HT-29 (cell line): Measurements from ENCODE around the gene EP400. TPM values are rescaled to one million over a fixed set of nuclear protein-coding genes. Genes with fewer than 3 reads are reported as not detected.
"Not testable (repeated sequence)": the region's sequence is repeated elsewhere in the genome, so short reads cannot be mapped to it uniquely, and the experiment has no call there.

Source experiments
- DNase-seq: peaks from one replicate; pipeline ENCODE4 v3.0.0-alpha.2; 2015; ENCODE audit warnings: low spot score
- total RNA-seq: library from RNA; depleted of rRNA; stranded (reverse); fragments of >200 nt; shearing (Covaris generic); gene quantifications from 2 replicates; pipeline ENCODE4 v1.2.3, GENCODE V29; 2014

Gene EP400
- total RNA-seq, 1 experiment from 2014 or later = 12.2 TPM

DNA sequence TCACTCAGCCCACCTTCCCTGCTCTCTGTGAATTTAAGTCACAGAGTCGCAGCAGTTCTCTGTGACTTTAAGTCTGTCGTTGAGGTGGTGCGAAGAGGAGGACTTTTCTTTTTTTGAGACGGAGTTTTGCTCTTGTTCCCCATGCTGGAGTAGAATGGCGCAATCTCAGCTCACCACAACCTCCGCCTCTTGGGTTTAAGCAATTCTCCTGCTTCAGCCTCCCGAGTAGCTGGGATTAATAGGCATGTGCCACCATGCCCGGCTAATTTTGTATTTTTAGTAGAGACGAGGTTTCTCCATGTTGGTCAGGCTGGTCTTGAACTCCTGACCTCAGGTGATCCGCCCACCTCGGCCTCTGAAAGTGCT is 35.8 kb downstream of the EP400 start:
- not testable (repeated sequence) for DNase-seq

- no peak for DNase-seq
Observed at GRCh38 chr12:131986361-131986760, 36.6 kb downstream of the EP400 start.

- DNase-seq = no peak
Observed at GRCh38 chr12:131986910-131987309, 37.2 kb downstream of the EP400 start.

DNA sequence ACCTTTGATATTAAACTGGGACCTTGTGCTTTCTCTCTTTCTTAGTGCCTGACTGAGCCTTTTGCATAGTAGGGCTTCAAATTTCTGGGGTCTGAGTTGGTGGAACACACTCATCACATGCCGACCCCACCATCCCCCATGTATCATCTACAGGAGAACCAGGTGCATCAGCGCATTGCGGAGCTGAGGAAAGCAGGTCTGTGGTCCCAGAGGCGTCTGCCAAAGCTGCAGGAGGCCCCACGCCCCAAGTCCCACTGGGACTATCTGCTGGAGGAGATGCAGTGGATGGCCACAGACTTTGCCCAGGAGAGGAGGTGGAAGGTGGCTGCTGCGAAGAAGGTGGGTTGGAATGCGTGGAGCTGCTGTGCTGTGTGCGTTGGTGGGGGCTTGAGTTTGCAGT is 37.8 kb downstream of the EP400 start:
- no peak for DNase-seq

DNA sequence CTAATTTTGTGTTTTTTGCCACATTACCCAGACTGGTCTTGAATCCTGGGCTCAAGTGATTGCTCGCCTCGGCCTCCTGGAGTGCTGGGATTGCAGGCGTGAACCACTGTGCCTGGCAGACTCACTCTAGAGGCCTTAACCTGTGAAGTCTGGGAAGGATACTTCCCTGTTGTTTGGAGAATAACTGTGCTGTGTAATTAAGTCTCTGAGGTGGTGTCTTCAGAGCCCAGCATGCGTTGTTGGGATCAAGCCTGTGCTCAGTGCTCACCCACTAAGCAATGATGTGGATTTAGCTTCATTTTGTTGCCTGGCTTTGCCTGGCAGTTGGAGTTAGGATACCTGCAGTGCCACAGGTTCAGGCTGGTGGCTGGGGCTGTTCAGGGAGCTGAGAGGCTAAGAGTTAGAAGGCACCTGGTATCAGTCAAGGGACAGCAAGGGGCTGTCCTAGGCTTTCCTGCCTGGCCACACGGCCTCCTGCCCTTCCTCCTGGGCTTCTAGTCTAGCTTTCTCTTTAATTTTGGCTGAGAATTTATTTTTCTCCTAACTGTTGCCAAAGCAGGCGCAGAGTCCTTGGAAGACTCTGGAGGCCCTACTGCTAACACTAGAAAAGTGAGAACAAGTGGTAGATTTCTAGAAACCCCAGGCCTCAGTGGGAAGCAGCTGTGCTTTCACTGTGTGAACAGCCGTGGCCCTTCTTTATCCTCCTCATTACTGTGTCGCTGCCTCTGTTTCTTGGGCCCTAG is 38.5 kb downstream of the EP400 start:
- no peak for DNase-seq

DNA sequence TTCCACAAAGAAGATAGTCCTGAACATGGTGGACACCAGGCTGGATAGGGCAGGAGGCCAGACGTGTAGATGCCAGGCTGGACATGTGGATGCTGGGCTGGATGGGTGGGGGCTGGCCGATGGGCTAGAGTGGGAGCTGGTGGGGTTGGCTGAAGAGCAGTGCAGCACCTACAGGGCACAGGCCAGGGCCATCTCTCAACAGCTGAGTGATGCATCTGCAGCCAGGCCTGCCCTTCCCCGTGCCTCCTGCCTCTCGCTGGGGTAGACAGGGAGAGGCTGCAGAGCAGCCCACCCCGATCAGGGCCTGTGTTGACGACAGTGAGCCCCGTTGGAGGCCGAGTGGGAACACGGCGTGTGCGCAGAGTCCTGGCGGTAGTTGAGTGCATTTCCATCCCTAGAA is 39.3 kb downstream of the EP400 start:
- no peak for DNase-seq

GRCh38 chr12:131990066-131990979 is 40.6 kb downstream of the EP400 start:
- no peak for DNase-seq

GRCh38 chr12:131990980-131991305 is 41.2 kb downstream of the EP400 start:
- no peak for DNase-seq

DNA sequence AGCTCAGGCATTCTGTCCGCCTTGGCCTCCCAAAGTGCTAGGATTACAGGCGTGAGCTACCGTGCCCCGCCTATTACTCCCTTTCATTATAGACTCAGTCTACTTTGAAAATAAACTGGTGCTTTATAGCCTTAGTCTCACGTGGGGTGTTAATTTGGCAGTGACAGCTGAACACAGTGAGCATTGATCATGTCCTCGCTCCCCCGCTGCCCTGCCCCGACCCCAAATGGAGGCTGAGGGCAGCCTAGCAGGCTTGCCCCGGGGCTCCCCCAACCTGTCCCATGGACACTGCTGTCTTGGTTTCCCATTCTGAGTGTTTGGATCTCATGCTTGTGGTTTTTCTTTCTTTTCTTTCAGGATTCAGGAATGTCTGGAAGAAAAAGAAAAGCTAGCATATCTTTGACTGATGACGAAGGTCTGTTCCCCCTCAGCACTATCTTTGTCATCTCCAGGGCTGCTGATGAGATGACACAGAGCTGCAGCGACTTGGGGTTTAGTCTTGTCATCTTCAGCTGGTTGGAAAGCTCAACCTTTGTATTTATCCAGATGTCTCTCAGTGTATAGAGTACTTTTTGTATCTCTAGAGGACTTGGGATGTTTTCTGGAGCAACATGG is 42.2 kb downstream of the EP400 start:
- no peak for DNase-seq

DNA sequence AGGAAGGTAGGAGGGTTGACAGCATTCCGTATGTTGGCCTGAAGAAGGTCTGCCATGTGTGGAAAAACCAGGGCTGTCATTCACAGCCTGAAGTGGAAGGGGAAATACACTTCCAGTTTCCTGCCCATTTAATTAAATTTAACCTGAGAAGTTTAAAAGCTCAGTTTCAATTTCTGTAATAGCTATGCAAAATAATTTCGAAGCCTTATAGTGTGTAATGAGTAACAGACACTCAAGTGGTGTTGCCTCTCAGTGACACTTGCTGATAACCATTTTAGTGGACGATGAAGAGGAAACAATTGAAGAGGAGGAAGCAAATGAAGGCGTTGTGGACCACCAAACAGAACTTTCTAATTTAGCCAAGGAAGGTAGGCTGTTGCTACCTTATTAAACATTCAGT is 44.8 kb downstream of the EP400 start:
- no peak for DNase-seq

DNA sequence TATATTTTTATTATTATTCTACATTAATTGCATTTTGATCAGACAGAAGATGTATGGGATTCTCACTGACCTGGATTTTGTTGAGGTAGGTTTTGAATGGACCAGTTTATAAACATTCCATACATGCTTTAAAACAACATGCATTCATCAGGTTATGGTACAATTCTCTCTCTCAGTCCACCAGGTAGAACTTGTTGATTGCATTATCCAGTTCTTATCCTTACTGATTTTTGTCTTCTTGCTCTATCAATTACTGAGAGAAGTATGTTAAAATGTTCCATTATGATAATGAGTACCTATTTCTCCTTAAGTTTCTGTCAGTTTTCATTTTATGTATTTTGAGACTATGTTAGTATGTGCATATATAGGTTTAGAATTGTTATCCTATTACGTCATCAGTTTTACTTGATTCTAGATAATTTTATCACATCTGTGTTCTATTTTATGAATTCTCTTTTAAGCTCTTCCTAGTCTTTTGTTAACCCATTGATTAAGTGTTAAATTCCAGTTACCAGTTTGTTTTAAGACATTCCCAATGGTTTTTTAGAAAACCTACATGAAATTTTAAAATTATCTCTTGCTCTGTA is 50.6 kb downstream of the EP400 start:
- DNase-seq = no peak

DNA sequence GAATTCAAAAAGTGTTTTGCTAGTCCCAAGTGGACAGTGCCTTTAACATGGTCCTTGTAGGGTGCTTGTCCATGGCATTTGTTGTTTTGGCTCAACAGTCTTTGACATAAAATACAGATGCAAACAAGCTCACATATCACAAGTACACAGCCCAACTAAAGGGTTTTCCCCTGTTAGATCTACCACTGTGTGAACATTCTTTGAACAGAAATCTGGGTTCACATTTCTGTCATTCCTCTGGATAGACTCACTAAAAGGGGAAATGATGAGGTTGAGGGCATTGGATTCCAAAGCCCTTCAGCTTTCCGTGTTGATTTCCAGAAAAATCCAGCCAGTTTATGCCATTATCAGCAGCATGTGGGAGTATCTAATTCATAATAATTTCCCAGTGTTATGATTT is 54.1 kb downstream of the EP400 start:
- DNase-seq = no peak

- DNase-seq = no peak
Observed at GRCh38 chr12:132004946-132005345, 55.2 kb downstream of the EP400 start.

DNA sequence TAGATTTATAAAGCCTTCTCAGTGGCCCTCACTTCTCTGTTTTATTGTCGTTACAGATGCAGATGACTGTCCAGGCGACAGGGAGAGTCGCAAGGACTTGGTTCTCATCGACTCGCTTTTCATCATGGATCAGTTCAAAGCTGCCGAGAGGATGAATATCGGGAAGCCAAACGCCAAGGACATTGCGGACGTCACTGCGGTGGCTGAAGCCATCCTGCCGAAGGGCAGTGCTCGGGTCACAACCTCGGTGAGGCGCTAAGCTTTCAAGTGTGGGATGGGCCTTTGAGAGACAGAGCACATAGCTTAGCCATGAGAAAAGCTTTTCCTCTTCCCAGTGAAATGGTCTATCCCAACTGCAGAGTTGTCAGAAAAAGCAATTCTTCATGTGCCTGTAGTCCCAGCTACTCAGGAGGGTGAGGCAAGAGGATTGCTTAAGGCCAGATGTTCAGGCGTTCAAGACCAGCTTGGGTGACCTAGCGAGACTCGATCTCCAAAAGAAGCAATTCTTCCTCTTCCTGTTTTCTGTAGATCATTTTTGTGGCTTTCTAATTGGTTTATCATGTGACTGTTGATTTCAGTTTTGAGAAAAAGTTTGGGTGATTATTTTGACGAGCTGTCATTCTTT is 56.4 kb downstream of the EP400 start:
- DNase-seq = no peak

- no peak for DNase-seq
Observed at GRCh38 chr12:132007041-132007440, 57.3 kb downstream of the EP400 start.

GRCh38 chr12:132009336-132009859 is 59.7 kb downstream of the EP400 start:
- no peak for DNase-seq

DNA sequence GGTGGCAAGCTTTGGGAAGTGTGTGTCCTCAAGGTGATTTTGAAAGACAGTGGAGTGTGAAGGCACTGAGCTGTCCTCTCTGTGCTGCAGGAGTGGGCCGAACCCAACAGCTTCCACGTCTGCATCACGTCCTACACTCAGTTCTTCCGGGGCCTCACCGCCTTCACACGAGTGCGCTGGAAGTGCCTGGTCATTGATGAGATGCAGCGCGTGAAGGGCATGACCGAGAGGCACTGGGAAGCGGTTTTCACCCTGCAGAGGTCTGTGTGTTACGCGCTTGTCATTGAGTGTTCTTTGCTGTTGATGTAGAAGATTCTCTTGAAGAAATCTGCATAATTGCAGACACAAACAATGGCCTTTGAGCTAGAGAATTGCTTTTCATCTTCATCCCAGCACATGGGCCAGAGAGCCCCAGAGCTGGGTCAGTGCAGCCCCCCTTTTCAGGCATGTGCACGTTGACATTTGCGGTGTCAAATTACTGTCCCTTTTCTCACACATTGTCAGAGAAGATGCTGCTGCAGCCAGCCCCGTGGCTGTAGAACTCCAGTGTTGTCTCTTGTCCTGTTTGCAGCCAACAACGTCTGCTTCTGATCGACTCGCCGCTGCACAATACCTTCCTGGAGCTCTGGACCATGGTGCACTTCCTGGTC is 63.3 kb downstream of the EP400 start:
- no peak for DNase-seq

DNA sequence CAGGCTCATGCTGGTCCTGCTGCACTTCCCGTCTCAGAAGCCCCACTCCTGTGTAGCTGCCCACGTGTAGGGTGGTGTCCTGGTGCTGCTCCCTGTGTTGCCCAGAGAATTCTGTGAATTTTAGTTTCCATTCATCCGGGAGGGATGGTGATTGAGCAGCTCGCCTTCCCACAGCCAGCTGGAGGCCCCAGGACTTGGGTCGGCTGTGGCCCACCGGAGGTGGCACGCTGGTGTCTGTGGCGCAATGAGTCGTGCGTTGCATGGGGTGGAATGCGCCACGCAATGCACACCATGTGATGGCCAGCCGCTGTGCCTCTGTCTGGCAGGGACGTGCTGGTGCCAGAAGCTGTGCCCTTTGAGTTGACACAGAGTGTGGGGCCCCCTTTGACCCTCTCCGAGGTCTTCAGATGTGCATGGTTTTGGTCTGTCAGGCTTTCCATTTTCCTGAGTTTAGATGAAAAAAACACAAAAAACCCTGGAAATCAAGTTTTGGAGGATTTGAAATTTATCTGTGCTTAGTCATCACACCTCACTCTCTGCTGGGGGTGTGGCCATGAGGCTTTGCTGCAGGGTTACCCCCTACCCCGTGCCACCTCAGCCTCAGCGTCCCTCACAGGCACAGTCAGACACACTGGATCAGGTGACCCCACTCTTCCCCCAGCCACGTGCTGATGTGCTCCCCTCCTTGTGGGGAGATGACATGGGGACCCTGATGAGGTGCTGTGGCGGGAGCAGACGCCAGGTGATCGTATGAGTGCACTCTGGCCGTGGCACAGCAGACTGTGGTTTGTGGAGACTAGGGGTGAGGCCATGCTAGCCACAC is 64.6 kb downstream of the EP400 start:
- DNase-seq = no peak

DNA sequence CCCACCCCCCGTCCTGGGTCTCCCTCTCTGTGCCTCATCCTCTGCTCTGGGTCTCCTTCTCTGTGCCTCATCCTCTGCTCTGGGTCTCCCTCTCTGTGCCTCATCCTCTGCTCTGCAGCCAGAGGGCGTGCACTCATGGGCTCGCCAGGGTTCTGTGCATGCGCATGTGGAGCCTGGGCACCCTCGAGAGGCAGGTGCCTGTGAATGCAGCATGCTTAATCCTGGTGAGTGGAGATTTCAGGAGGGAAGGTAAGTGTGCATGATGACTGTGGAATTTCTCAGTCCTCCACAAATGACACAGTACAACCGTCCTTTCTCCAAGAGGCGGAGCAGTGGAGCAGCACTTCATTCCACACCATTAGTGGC is 65.2 kb downstream of the EP400 start:
- DNase-seq = no peak
